HG03095 (cell line): ENCODE results near the gene MSX2.

Source experiments
- ATAC-seq: cut with Tn5 transposase; IDR thresholded peaks from one replicate; pipeline ENCODE4 v1.9.1; 2021; ENCODE audit warnings: moderate library complexity; ENCODE audit not compliant: unreplicated experiment

Gene MSX2

GRCh38 chr5:174717826-174718455, 6.4 kb upstream of the MSX2 start:
- ATAC-seq: no peak

- ATAC-seq: no peak
Observed at GRCh38 chr5:174718880-174719610, 5.3 kb upstream of the MSX2 start.

- no peak for ATAC-seq
Observed at GRCh38 chr5:174719793-174720611, 4.4 kb upstream of the MSX2 start.

- ATAC-seq: no peak
Observed at GRCh38 chr5:174720612-174721529, 3.5 kb upstream of the MSX2 start.

GRCh38 chr5:174721530-174722432, 2.6 kb upstream of the MSX2 start:
- ATAC-seq: no peak

GRCh38 chr5:174722500-174722899, 1.9 kb upstream of the MSX2 start:
- no peak for ATAC-seq

- no peak for ATAC-seq
Observed at GRCh38 chr5:174723315-174723978, 935 bp upstream of the MSX2 start.

GRCh38 chr5:174723979-174724483, 351 bp upstream of the MSX2 start:
- ATAC-seq: no peak

- no peak for ATAC-seq
Observed at GRCh38 chr5:174725261-174725990, 1.0 kb downstream of the MSX2 start.

GRCh38 chr5:174725991-174726601, 1.7 kb downstream of the MSX2 start:
- ATAC-seq: no peak

- no peak for ATAC-seq
Observed at GRCh38 chr5:174726916-174727793, 2.8 kb downstream of the MSX2 start.

GRCh38 chr5:174727794-174728680, 3.7 kb downstream of the MSX2 start:
- ATAC-seq: no peak

GRCh38 chr5:174729075-174729680, 4.8 kb downstream of the MSX2 start:
- no peak for ATAC-seq

GRCh38 chr5:174731214-174732035, 7.0 kb downstream of the MSX2 start:
- ATAC-seq: no peak
